Testis (tissue), 2 donors: ENCODE results near the gene CFAP70.

Source experiments
- CTCF ChIP-seq, 3 experiments: fragments of 450-650 bp in 2 of 3; fragments of 200-600 bp in 1 of 3; sonication (generic) in 1 of 3; IDR thresholded peaks; one replicate each; pipeline ENCODE4 v1.5.1; 2016 to 2019; ENCODE audit warnings: antibody characterized with exemption in 3 of 3, mild to moderate bottlenecking in 2 of 3, moderate library complexity in 1 of 3
- POLR2A ChIP-seq: fragments of 450-650 bp; IDR thresholded peaks from one replicate; pipeline ENCODE4 v1.6.1; 2017; ENCODE audit warnings: antibody characterized with exemption, mild to moderate bottlenecking, moderate library complexity

- no peak for TF ChIP-seq CTCF (IDR thresholded peaks at IDR 0.05)
- no peak for TF ChIP-seq POLR2A
These were observed 18.5 kb downstream of the CFAP70 start for GRCh38 chr10:73340121-73340520.
